AG10803 (cell line): ENCODE data around the gene KRR1.
A peak's percentile ranks its signal among the peaks of the same experiment; 100 is the strongest.
"Not testable (repeated sequence)": the region's sequence is repeated elsewhere in the genome, so short reads cannot be mapped to it uniquely, and the experiment has no call there.

Experiments used
- DNase-seq: peaks from one replicate; pipeline ENCODE4 v3.0.0; 2010; ENCODE audit warnings: low read depth
- H3K4me3 ChIP-seq: 2 replicates; pipeline ENCODE4 v1.5.1; 2011; ENCODE audit warnings: mild to moderate bottlenecking, low read length, control low read depth
- TF ChIP-seq, protein P1 (sequence below): conservative IDR thresholded peaks from 2 replicates; pipeline ENCODE4 v1.5.1; 2011; ENCODE audit warnings: mild to moderate bottlenecking, low read length, control low read depth, inconsistent platforms

Gene KRR1

DNA sequence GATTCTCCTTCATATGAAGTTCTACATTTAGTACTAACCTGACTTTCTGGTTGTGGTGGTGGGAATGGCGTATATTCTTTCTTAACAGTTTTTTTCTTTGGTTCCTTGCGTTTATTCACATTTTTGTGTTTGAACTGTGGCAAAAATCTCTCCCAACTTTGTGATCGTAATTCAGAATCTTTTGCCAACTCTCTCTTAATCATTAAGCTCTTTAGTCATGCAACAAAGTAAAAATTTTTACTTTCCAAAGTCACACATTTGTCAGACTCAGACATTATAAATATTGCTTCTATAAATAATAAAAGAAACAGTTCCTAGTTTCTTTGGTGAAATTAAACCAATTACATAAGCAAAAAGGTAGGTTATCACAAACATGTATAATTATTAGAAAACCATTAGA, 7.5 kb downstream of the KRR1 start:
- TF ChIP-seq, protein P1, sequence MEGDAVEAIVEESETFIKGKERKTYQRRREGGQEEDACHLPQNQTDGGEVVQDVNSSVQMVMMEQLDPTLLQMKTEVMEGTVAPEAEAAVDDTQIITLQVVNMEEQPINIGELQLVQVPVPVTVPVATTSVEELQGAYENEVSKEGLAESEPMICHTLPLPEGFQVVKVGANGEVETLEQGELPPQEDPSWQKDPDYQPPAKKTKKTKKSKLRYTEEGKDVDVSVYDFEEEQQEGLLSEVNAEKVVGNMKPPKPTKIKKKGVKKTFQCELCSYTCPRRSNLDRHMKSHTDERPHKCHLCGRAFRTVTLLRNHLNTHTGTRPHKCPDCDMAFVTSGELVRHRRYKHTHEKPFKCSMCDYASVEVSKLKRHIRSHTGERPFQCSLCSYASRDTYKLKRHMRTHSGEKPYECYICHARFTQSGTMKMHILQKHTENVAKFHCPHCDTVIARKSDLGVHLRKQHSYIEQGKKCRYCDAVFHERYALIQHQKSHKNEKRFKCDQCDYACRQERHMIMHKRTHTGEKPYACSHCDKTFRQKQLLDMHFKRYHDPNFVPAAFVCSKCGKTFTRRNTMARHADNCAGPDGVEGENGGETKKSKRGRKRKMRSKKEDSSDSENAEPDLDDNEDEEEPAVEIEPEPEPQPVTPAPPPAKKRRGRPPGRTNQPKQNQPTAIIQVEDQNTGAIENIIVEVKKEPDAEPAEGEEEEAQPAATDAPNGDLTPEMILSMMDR = no peak
- H3K4me3 ChIP-seq = no peak overlapping the region
- no peak for DNase-seq

DNA sequence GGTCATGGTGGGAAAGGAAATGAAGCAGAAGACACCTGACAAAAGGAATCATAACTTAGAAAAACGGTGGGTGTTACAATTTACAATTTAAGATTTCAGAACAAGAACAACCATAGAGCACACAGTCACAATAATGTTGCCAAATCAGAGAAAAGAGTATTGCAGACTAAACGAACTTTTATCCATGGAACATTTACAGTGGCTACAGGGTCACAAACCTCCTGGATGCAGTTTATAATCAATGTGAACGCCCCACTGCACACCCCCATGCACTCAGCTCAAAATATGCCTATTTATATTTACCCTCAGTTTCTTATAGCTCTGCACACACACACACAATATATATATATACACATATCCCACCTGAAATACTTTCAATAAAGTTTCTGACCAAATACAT, 8.0 kb downstream of the KRR1 start:
- DNase-seq = no peak
- TF ChIP-seq, protein P1 = no peak
- H3K4me3 ChIP-seq = no peak overlapping the region

DNA sequence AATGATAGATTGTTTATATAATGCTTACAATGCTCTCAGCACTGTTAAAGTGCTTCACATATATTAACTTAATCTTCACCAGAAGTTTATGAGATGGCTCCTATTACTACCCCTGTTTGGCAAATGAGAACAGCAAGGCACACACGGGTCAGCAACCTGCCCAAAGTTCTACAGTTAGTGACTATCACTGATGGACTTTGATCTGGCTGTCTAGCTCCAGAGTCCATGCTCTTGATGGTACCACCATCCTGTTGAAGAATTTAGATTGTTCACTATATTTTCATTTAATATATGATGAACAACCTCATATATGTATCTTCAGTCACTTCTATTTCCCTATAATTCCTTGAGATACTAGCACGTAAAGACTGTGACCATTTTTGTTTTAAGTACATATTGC, 20.2 kb downstream of the KRR1 start:
- TF ChIP-seq, protein P1 = no peak
- no peak for DNase-seq
- no peak overlapping the region for H3K4me3 ChIP-seq

DNA sequence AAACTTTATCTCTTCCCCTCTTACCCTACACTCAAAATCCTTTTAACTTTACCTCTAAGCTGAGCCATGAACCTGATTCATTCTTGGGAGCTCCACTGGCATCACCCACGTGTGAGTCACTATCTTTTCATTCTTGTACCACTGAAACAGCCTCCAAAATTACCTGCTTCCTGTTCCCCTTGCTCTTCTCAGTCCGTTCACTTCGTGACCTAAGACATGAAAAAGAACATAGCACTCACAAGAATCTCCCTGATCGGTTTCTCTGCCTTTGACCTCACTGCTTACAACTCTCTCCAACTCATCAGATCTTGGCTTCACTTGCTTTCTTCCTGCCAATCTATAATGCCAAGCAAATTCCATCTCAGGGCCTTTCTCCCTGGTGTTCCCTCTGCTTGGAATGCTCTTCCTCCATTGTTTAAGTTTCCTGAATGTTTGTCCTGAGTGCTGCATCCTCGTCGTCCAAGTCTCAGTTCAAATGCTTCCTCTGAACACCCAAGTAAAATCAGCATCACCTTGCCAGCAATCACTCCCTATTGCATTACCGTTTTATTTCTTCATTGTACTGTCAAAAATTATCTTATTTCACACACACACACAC, 21.7 kb downstream of the KRR1 start:
- peak; percentile 40 for DNase-seq
- TF ChIP-seq, protein P1 = no peak
- no peak overlapping the region for H3K4me3 ChIP-seq

DNA sequence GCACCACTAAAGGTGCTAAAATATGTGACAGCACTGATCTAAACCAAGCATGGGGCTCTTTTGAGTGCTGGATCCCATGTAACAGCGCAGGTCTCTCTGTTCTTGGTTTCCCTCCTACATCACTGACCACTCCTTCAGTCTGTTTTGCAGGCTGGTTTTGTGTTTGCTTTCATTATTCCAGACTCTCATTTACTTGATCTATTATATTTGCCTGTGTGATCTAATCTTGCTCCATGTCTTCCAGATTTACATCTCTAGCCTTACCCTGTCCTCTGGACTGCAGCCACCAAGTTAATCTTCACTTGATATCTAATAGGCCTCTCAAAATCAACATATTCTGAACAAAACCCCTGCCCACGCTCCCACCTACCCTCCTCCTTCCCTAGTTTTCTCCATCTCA, 22.2 kb downstream of the KRR1 start:
- TF ChIP-seq, protein P1 = no peak
- no peak for DNase-seq
- H3K4me3 ChIP-seq = 0 out of 2 replicates have a peak overlapping the region, but pooled peaks have one; percentile 5

DNA sequence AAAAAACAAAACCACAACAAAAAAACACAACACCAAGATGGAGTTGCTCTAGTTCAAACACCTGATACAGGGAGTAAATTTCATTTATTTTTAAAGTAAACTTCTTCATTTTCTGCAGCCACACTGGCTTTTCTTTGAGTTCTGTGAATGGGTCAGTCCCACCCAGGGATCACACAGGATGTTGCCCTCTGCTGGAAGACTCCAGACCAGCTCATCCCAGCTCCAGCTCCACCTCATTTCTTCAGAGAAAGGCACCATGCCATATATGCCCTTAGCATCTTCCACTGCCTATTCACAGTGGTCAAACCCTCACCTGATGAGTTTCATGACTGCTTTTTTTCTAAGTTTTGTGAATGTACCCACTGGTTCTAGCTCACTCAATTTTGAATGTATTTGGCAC, 22.9 kb downstream of the KRR1 start:
- peak; percentile 55 for DNase-seq
- TF ChIP-seq, protein P1 = peak; percentile 63
- H3K4me3 ChIP-seq = no peak overlapping the region

DNA sequence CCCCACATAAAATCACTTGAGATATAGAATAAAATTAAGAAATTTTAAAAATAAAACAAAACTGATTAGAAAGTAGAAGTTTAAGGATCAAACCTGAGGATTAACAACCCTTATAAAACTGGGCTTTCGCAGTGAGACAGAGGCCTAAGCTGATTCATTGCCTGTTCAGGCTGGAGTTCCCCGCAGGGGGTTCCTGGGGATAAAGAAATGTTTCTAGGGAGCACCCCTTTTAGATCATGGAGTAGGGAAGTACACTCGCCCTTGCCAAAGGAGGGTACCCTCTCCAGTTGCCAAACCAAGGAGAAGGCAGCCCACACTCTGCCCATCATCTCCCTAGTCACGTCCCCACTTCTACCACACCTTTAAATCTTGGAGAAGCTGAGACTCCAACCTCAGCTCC, 24.1 kb downstream of the KRR1 start:
- TF ChIP-seq, protein P1 = no peak
- no peak for DNase-seq
- no peak overlapping the region for H3K4me3 ChIP-seq

DNA sequence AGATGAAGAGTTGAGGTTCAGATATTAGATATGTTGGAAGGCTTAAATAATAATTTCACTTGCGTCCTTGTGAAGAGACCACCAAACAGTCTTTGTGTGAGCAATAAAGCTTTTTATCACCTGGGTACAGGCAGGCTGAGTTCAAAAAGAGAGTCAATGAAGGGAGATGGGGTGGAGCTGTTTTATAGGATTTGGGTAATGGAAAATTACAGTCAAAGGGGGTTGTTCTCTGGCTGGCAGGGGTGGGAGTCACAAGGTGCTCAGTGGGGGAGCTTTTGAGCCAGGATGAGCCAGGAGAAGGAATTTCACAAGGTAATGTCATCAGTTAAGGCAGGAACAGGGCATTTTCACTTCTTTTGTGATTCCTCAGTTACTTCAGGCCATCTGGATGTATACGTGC, 27.0 kb downstream of the KRR1 start:
- H3K4me3 ChIP-seq, DNase-seq: not testable (repeated sequence)
